H9 (cell line): ENCODE measurements around the gene ZC3H18. TPM values are rescaled to one million over a fixed set of nuclear protein-coding genes. Genes with fewer than 3 reads are reported as not detected.

Experiments
- DNase-seq: peaks from one replicate; pipeline ENCODE4 v3.0.0-alpha.2; 2017
- H2AFZ ChIP-seq: one replicate; pipeline ENCODE4 v1.6.1; 2013; ENCODE audit warnings: mild to moderate bottlenecking, low read length, control low read depth, moderate library complexity
- H2AK5ac ChIP-seq: 2 replicates; pipeline ENCODE4 v1.6.1; 2013; ENCODE audit warnings: low read length, control low read depth, mixed read lengths; ENCODE audit not compliant: insufficient read length
- H2BK120ac ChIP-seq: one replicate; pipeline ENCODE4 v1.6.1; 2013; ENCODE audit warnings: low read depth, mild to moderate bottlenecking, low read length, control low read depth, inconsistent platforms; ENCODE audit not compliant: poor library complexity, severe bottlenecking
- H2BK12ac ChIP-seq: 2 replicates; pipeline ENCODE4 v1.6.1; 2013; ENCODE audit warnings: low read length, control low read depth, mixed read lengths, low read depth; ENCODE audit not compliant: insufficient read length
- H2BK15ac ChIP-seq: 2 replicates; pipeline ENCODE4 v1.6.1; 2013; ENCODE audit warnings: low read depth, low read length, control low read depth
- H2BK20ac ChIP-seq: one replicate; pipeline ENCODE4 v1.6.1; 2013; ENCODE audit warnings: low read depth, mild to moderate bottlenecking, low read length, control low read depth, inconsistent platforms; ENCODE audit not compliant: poor library complexity, severe bottlenecking
- H2BK5ac ChIP-seq: 2 replicates; pipeline ENCODE4 v1.6.1; 2013; ENCODE audit warnings: low read length, control low read depth, mixed read lengths; ENCODE audit not compliant: insufficient read length
- H3K14ac ChIP-seq: 2 replicates; pipeline ENCODE4 v1.6.1; 2013; ENCODE audit warnings: low read length, control low read depth; ENCODE audit not compliant: insufficient read depth
- H3K18ac ChIP-seq: 2 replicates; pipeline ENCODE4 v1.6.1; 2013; ENCODE audit warnings: low read depth, mild to moderate bottlenecking, mixed read lengths, low read length, control low read depth; ENCODE audit not compliant: insufficient read length
- H3K23ac ChIP-seq: 2 replicates; pipeline ENCODE4 v1.6.1; 2013; ENCODE audit warnings: low read length, control low read depth, mixed read lengths, low read depth; ENCODE audit not compliant: insufficient read length
- H3K23me2 ChIP-seq: 2 replicates; pipeline ENCODE4 v1.6.1; 2013; ENCODE audit warnings: low read depth, mild to moderate bottlenecking, mixed read lengths, low read length, control low read depth; ENCODE audit not compliant: insufficient read length, poor library complexity, severe bottlenecking
- H3K27ac ChIP-seq: 2 replicates; pipeline ENCODE4 v1.5.1; 2013; ENCODE audit warnings: low read length, control low read depth, mixed read lengths, low read depth; ENCODE audit not compliant: insufficient read length
- H3K27me3 ChIP-seq: 2 replicates; pipeline ENCODE4 v1.6.1; 2013; ENCODE audit warnings: low read length, control low read depth, inconsistent platforms; ENCODE audit not compliant: insufficient read depth
- H3K4ac ChIP-seq: 2 replicates; pipeline ENCODE4 v1.6.1; 2013; ENCODE audit warnings: low read depth, mild to moderate bottlenecking, control low read depth, inconsistent platforms, low read length, moderate library complexity
- H3K4me1 ChIP-seq: 2 replicates; pipeline ENCODE4 v1.6.1; 2013; ENCODE audit warnings: low read length, control low read depth, inconsistent platforms; ENCODE audit not compliant: insufficient read depth
- H3K4me2 ChIP-seq: 2 replicates; pipeline ENCODE4 v1.6.1; 2013; ENCODE audit warnings: low read length, control low read depth, mixed read lengths; ENCODE audit not compliant: insufficient read length, insufficient read depth
- H3K56ac ChIP-seq: 2 replicates; pipeline ENCODE4 v1.6.1; 2013; ENCODE audit warnings: low read depth, mild to moderate bottlenecking, mixed read lengths, low read length, control low read depth; ENCODE audit not compliant: insufficient read length
- H3K79me1 ChIP-seq: 2 replicates; pipeline ENCODE4 v1.6.1; 2013; ENCODE audit warnings: low read depth, mild to moderate bottlenecking, moderate library complexity, low read length, control low read depth, inconsistent platforms; ENCODE audit not compliant: insufficient read depth, poor library complexity, severe bottlenecking
- H3K79me2 ChIP-seq: 2 replicates; pipeline ENCODE4 v1.6.1; 2013; ENCODE audit warnings: low read length, control low read depth, inconsistent platforms; ENCODE audit not compliant: insufficient read depth
- H3K9ac ChIP-seq: 2 replicates; pipeline ENCODE4 v1.6.1; 2013; ENCODE audit warnings: low read length, control low read depth, mixed read lengths; ENCODE audit not compliant: insufficient read length; ENCODE audit errors: extremely low read depth
- H3K9me3 ChIP-seq: one replicate; pipeline ENCODE4 v1.6.1; 2013; ENCODE audit warnings: low read depth, low read length, inconsistent platforms; ENCODE audit not compliant: control insufficient read depth
- H3T11ph ChIP-seq: one replicate; pipeline ENCODE4 v1.6.1; 2013; ENCODE audit warnings: mild to moderate bottlenecking, low read length, control low read depth, inconsistent platforms
- H4K20me1 ChIP-seq: one replicate; pipeline ENCODE4 v1.6.1; 2013; ENCODE audit not compliant: control insufficient read depth, insufficient read length, insufficient read depth
- H4K5ac ChIP-seq: 2 replicates; pipeline ENCODE4 v1.6.1; 2013; ENCODE audit warnings: low read depth, mild to moderate bottlenecking, mixed read lengths, low read length, control low read depth; ENCODE audit not compliant: insufficient read length
- H4K8ac ChIP-seq: replicated peaks from 2 replicates; pipeline ENCODE4 v1.6.1; 2013; ENCODE audit warnings: low read length, control low read depth, mixed read lengths, low read depth; ENCODE audit not compliant: insufficient read length
- H4K91ac ChIP-seq: 2 replicates; pipeline ENCODE4 v1.6.1; 2013; ENCODE audit warnings: low read depth, mild to moderate bottlenecking, moderate library complexity, mixed read lengths, low read length, control low read depth; ENCODE audit not compliant: insufficient read length
- H3K27ac Mint-ChIP-seq, 3 experiments: 2 replicates in 2 of 3; 3 replicates in 1 of 3; pipeline ENCODE4 v1.8.0; 2020 to 2021; ENCODE audit warnings: mixed read lengths in 3 of 3, mild to moderate bottlenecking in 1 of 3, moderate library complexity in 1 of 3
- H3K27me3 Mint-ChIP-seq: 2 replicates; pipeline ENCODE4 v1.8.0; 2021; ENCODE audit warnings: low read depth, mild to moderate bottlenecking, moderate library complexity, mixed read lengths
- H3K36me3 Mint-ChIP-seq, 3 experiments: 2 replicates in 2 of 3; 3 replicates in 1 of 3; pipeline ENCODE4 v1.8.0; 2020 to 2021; ENCODE audit warnings: low read depth in 3 of 3, mixed read lengths in 3 of 3; ENCODE audit not compliant: insufficient read depth in 1 of 3
- H3K4me1 Mint-ChIP-seq, 2 experiments: 2 replicates each; pipeline ENCODE4 v1.8.0; 2020; ENCODE audit warnings: mixed read lengths in 2 of 2
- H3K4me3 Mint-ChIP-seq, 2 experiments: 2 replicates in 1 of 2; 3 replicates in 1 of 2; pipeline ENCODE4 v1.8.0; 2020 to 2021; ENCODE audit warnings: mild to moderate bottlenecking in 2 of 2, mixed read lengths in 2 of 2, moderate library complexity in 1 of 2
- H3K9me3 Mint-ChIP-seq, 2 experiments: 2 replicates in 1 of 2; 3 replicates in 1 of 2; pipeline ENCODE4 v1.8.0; 2020; ENCODE audit warnings: mild to moderate bottlenecking in 2 of 2, mixed read lengths in 2 of 2, moderate library complexity in 1 of 2
- CTCF ChIP-seq: fragments of 200-600 bp; sonication (generic); conservative IDR thresholded peaks from 3 replicates; pipeline ENCODE4 v1.8.0; 2021; ENCODE audit warnings: antibody characterized with exemption, mild to moderate bottlenecking
- WGBS: extraction: QIAGEN DNeasy Blood & Tissue Kit; methylation state at CpG from one replicate; pipeline ENCODE4 v1.1.7; 2013; ENCODE audit warnings: missing lambda C conversion rate, low lambda C conversion rate, mixed read lengths; ENCODE audit not compliant: insufficient read length; ENCODE audit errors: extremely low coverage; 5-methylcytosine and 5-hydroxymethylcytosine counted together
- total RNA-seq: library from RNA; stranded (reverse); gene quantifications from 2 replicates; pipeline ENCODE4 v1.2.1, GENCODE V29; 2021

The ZC3H18 gene
- total RNA-seq, 1 experiment from 2014 or later = 69.7 TPM

GRCh38 chr16:88524274-88524972, 45.8 kb upstream of the ZC3H18 start:
- Histone ChIP-seq H2AK5ac (no peak overlapping the region), H4K91ac (no peak overlapping the region), H3K56ac (no peak overlapping the region), H2BK20ac (no peak overlapping the region), H2BK120ac (no peak overlapping the region), H3K79me2 (no peaks in the 10 kb centered on the region), H3K27ac (no peak overlapping the region), H3K23ac (no peak overlapping the region), H3K18ac (no peak overlapping the region), H4K20me1 (no peaks in the 10 kb centered on the region), H3K79me1 (no peaks in the 10 kb centered on the region), H3K4ac (no peak overlapping the region), H4K5ac (no peak overlapping the region), H2BK15ac (no peak overlapping the region), H4K8ac (no peak overlapping the region), H3K4me2 (no peak overlapping the region), H3K27me3 (no peaks in the 10 kb centered on the region), H3K9me3 (no peaks in the 10 kb centered on the region), H3K4me1 (no peaks in the 10 kb centered on the region), H3K9ac (no peak overlapping the region), H2BK12ac (no peak overlapping the region), H2AFZ (no peak overlapping the region), H2BK5ac (no peak overlapping the region), H3T11ph (no peak overlapping the region), H3K14ac (no peak overlapping the region; the same call in 1 of the 2 replicates), H3K23me2 (no peaks in the 10 kb centered on the region)
- H3K36me3 Mint-ChIP-seq = peaks cover 0 to 7% (median 4%) of the 10 kb centered on the region in 3 experiments; a peak in 2 of 7 replicates
- no peak for TF ChIP-seq CTCF
- H3K4me3 Mint-ChIP-seq = no peak overlapping the region
- no peak overlapping the region for H3K27ac Mint-ChIP-seq
- H3K4me1 Mint-ChIP-seq = no peaks in the 10 kb centered on the region
- H3K27me3 Mint-ChIP-seq = peaks cover 5% of the 10 kb centered on the region; the same call in 1 of the 2 replicates
- peaks cover 0 to 4% of the 10 kb centered on the region in 2 experiments; a peak in 1 of 5 replicates for H3K9me3 Mint-ChIP-seq
- WGBS = no CpG with 5 or more reads among the region's 18 CpGs
- no peak for DNase-seq
